GM12878 (cell line): ENCODE results near the gene PLD3. TPM values are rescaled to one million over a fixed set of nuclear protein-coding genes. Genes with fewer than 3 reads are reported as not detected.
A peak's percentile ranks its signal among the peaks of the same experiment; 100 is the strongest.

Experiments used
- ATAC-seq: fragments of 200-7000 bp; cut with Tn5 transposase; 3 replicates; pipeline ENCODE4 v1.9.1; 2020; ENCODE audit warnings: mild to moderate bottlenecking, moderate library complexity
- BruUV-seq: library from RNA; stranded (reverse); fragments of 400-500 nt; replicated peaks from 2 replicates; lab custom pipeline; 2021; lab: Mats Ljungman, UMichigan
- CTCF ChIA-PET: fragments of 300-600 bp; sonication (Branson Sonifier 250); formaldehyde crosslinking; extraction: SDS; loops from one replicate; lab custom pipeline; 2021; ENCODE audit warnings: inconsistent platforms; lab: Yijun Ruan, JAX
- POLR2A ChIA-PET: fragments of 350-600 bp; formaldehyde crosslinking; extraction: SDS; loops from one replicate; lab custom pipeline; 2021; ENCODE audit warnings: inconsistent platforms; lab: Charles Lee
- RAD21 ChIA-PET: fragments of 300-600 bp; sonication (Branson Sonifier 250); formaldehyde crosslinking; loops from one replicate; lab custom pipeline; 2023; ENCODE audit warnings: antibody characterized with exemption; ENCODE audit not compliant: unreplicated experiment; lab: Charles Lee
- SMC1A ChIA-PET: fragments of 300-600 bp; sonication (Branson Sonifier 250); formaldehyde crosslinking; loops from one replicate; lab custom pipeline; 2023; ENCODE audit not compliant: unreplicated experiment, uncharacterized antibody; lab: Charles Lee
- DNase-seq: peaks from one replicate; pipeline ENCODE4 v3.0.0-alpha.2; 2011; ENCODE audit warnings: low read depth, low spot score
- FAIRE-seq: peaks from 3 replicates; lab custom pipeline; 2011; peaks lifted over from hg19 to GRCh38; lab: Jason Lieb, UNC
- H2AFZ ChIP-seq: 2 replicates; pipeline ENCODE4 v1.6.0; 2011; ENCODE audit warnings: low read depth, low read length, control low read depth; ENCODE audit not compliant: control insufficient read depth
- H3K27ac ChIP-seq: 2 replicates; pipeline ENCODE4 v1.5.1; 2011; ENCODE audit warnings: control low read depth; ENCODE audit not compliant: control insufficient read depth, insufficient read depth
- H3K27me3 ChIP-seq, 2 experiments: replicated peaks in 1 of 2; 2 replicates each; pipeline versions ENCODE4 v1.6.0 to v1.6.1; 2011; ENCODE audit warnings: low read length in 1 of 2; ENCODE audit not compliant: control insufficient read depth in 2 of 2, insufficient read depth in 2 of 2
- H3K36me3 ChIP-seq, 2 experiments: 2 replicates each; pipeline ENCODE4 v1.5.1; 2011; ENCODE audit warnings: low read length in 1 of 2; ENCODE audit not compliant: control insufficient read depth in 2 of 2, insufficient read depth in 2 of 2
- H3K4me1 ChIP-seq: 2 replicates; pipeline ENCODE4 v1.6.1; 2011; ENCODE audit warnings: mild to moderate bottlenecking, low read length, moderate library complexity, mixed read lengths; ENCODE audit not compliant: control insufficient read depth, insufficient read depth
- H3K4me2 ChIP-seq: 2 replicates; pipeline ENCODE4 v1.6.0; 2011; ENCODE audit warnings: control low read depth; ENCODE audit not compliant: control insufficient read depth, insufficient read depth
- H3K4me3 ChIP-seq: fragments of 200-600 bp; sonication (generic); 2 replicates; pipeline ENCODE4 v1.5.1; 2016
- H3K79me2 ChIP-seq: 2 replicates; pipeline ENCODE4 v1.6.0; 2011; ENCODE audit warnings: low read length; ENCODE audit not compliant: control insufficient read depth, insufficient read depth
- H3K9ac ChIP-seq: 2 replicates; pipeline ENCODE4 v1.8.0; 2011; ENCODE audit warnings: low read length, control low read depth, mixed read lengths; ENCODE audit not compliant: control insufficient read depth, insufficient read depth
- H3K9me3 ChIP-seq: replicated peaks from 3 replicates; pipeline ENCODE4 v1.5.1; 2011; ENCODE audit warnings: mild to moderate bottlenecking, low read length; ENCODE audit not compliant: control insufficient read depth, insufficient read depth
- H4K20me1 ChIP-seq: 2 replicates; pipeline ENCODE4 v1.6.0; 2011; ENCODE audit not compliant: control insufficient read depth, insufficient read depth
- BCL11A ChIP-seq: IDR thresholded peaks from 2 replicates; pipeline ENCODE4 v1.6.1; 2011; ENCODE audit warnings: low read depth, low read length
- BCL3 ChIP-seq: IDR thresholded peaks from 2 replicates; pipeline ENCODE4 v1.6.1; 2011; ENCODE audit warnings: borderline replicate concordance, low read depth, mild to moderate bottlenecking, moderate library complexity, low read length; ENCODE audit not compliant: insufficient read depth, poor library complexity, severe bottlenecking
- CHD2 ChIP-seq: IDR thresholded peaks from 2 replicates; pipeline ENCODE4 v1.6.1; 2011; ENCODE audit warnings: low read depth, low read length, improper control_type of control experiment, borderline replicate concordance
- CREB1 ChIP-seq: IDR thresholded peaks from 2 replicates; pipeline ENCODE4 v1.6.1; 2012; ENCODE audit warnings: low read depth, mild to moderate bottlenecking, inconsistent platforms
- CREM ChIP-seq: IDR thresholded peaks from 2 replicates; pipeline ENCODE4 v1.6.1; 2014; ENCODE audit warnings: antibody characterized with exemption, low read depth
- EED ChIP-seq: sonication (generic); IDR thresholded peaks from 2 replicates; pipeline ENCODE4 v1.6.1; 2016; ENCODE audit warnings: antibody characterized with exemption, low read depth
- ETV6 ChIP-seq, 2 experiments: fragments of 450-650 bp in 1 of 2; IDR thresholded peaks in 1 of 2; conservative IDR thresholded peaks in 1 of 2; 2 replicates each; pipeline ENCODE4 v1.6.1; 2014; ENCODE audit warnings: antibody characterized with exemption in 1 of 2, borderline replicate concordance in 1 of 2, low read depth in 1 of 2, mild to moderate bottlenecking in 1 of 2, moderate library complexity in 1 of 2
- HDGF ChIP-seq: fragments of 450-650 bp; IDR thresholded peaks from 2 replicates; pipeline ENCODE4 v1.6.1; 2016; ENCODE audit warnings: antibody characterized with exemption
- IKZF1 ChIP-seq: fragments of 450-650 bp; conservative IDR thresholded peaks from 2 replicates; pipeline ENCODE4 v1.6.1; 2017; ENCODE audit warnings: antibody characterized with exemption, mild to moderate bottlenecking
- IKZF2 ChIP-seq, 2 experiments: fragments of 450-650 bp; IDR thresholded peaks; 2 replicates each; pipeline ENCODE4 v1.6.1; 2017; ENCODE audit warnings: mild to moderate bottlenecking in 2 of 2, moderate library complexity in 2 of 2
- IRF4 ChIP-seq: IDR thresholded peaks from 2 replicates; pipeline ENCODE4 v1.6.1; 2011; ENCODE audit warnings: low read depth, low read length
- MEF2A ChIP-seq: IDR thresholded peaks from 2 replicates; pipeline ENCODE4 v1.6.1; 2011; ENCODE audit warnings: low read depth, mild to moderate bottlenecking, low read length, moderate library complexity; ENCODE audit not compliant: insufficient read depth
- NBN ChIP-seq: fragments of 450-650 bp; IDR thresholded peaks from 2 replicates; pipeline ENCODE4 v1.6.1; 2016
- NKRF ChIP-seq: fragments of 450-650 bp; conservative IDR thresholded peaks from 2 replicates; pipeline ENCODE4 v1.6.1; 2017; ENCODE audit warnings: mild to moderate bottlenecking, moderate library complexity
- NR2F1 ChIP-seq: fragments of 450-650 bp; conservative IDR thresholded peaks from 2 replicates; pipeline ENCODE4 v1.6.1; 2017; ENCODE audit warnings: mild to moderate bottlenecking
- PML ChIP-seq: IDR thresholded peaks from 2 replicates; pipeline ENCODE4 v1.6.1; 2012; ENCODE audit warnings: low read length, inconsistent platforms
- POLR2AphosphoS5 ChIP-seq: IDR thresholded peaks from 2 replicates; pipeline ENCODE4 v1.6.1; 2011; ENCODE audit warnings: mild to moderate bottlenecking, low read length, inconsistent platforms
- TAF1 ChIP-seq: IDR thresholded peaks from 2 replicates; pipeline ENCODE4 v1.6.1; 2011; ENCODE audit warnings: mild to moderate bottlenecking, low read depth, low read length, borderline replicate concordance
- TCF12 ChIP-seq: IDR thresholded peaks from 2 replicates; pipeline ENCODE4 v1.6.1; 2011; ENCODE audit warnings: low read depth, mild to moderate bottlenecking, low read length
- WRNIP1 ChIP-seq: IDR thresholded peaks from 2 replicates; pipeline ENCODE4 v1.6.1; 2011; ENCODE audit warnings: low read depth, low read length, improper control_type of control experiment, borderline replicate concordance
- YY1 ChIP-seq: IDR thresholded peaks from 2 replicates; pipeline ENCODE4 v1.6.1; 2011; ENCODE audit warnings: low read depth, mild to moderate bottlenecking, low read length
- ZNF24 ChIP-seq: fragments of 450-650 bp; IDR thresholded peaks from 2 replicates; pipeline ENCODE4 v1.6.1; 2017; ENCODE audit warnings: antibody characterized with exemption, mild to moderate bottlenecking
- WGBS: methylation state at CpG from one replicate; pipeline ENCODE4 v1.1.6; 2016; ENCODE audit warnings: low lambda C conversion rate; ENCODE audit not compliant: insufficient replicate concordance, insufficient coverage; ENCODE audit errors: missing lambda C conversion rate; 5-methylcytosine and 5-hydroxymethylcytosine counted together
- in situ Hi-C: fragments of 300-500 bp; cut with MboI; formaldehyde crosslinking; loops from 9 replicates; pipeline ENCODE4 v1.14.3; 2018; ENCODE audit warnings: mixed read lengths
- intact Hi-C: fragments of 100-400 bp; cut with micrococcal nuclease; formaldehyde crosslinking; loops from one replicate; pipeline ENCODE4 v1.14.2; 2022; ENCODE audit not compliant: unreplicated experiment
- polyA plus RNA-seq, 11 experiments: library from polyadenylated mRNA; depleted of rRNA in 4 of 11; unstranded in 6 of 11; stranded (reverse) in 5 of 11; fragments of >200 nt; fragmentation: Nextera tagmentation in 4 of 11; fragmentation: Illumina TruSeq in 1 of 11; extraction: Ambion mirVana in 4 of 11; extraction: Trizol in 1 of 11; gene quantifications; 1 replicate in 1 of 11; 2 replicates in 10 of 11; pipeline versions ENCODE4 v1.2.1 to v1.2.3, GENCODE V29; 2011 to 2016; ENCODE audit warnings: inconsistent platforms in 2 of 11, missing spikeins in 2 of 11, low read depth in 1 of 11
- total RNA-seq, 4 experiments: library from RNA; depleted of rRNA in 3 of 4; stranded (reverse); fragments of >200 nt in 3 of 4; fragmentation: Illumina TruSeq in 1 of 4; extraction: Trizol in 1 of 4; gene quantifications; 2 replicates each; pipeline versions ENCODE4 v1.2.1 to v1.2.3, GENCODE V29; 2013 to 2021

The PLD3 gene
- total and polyA plus RNA-seq, 10 of the 15 experiments (the other 5 are each of a cell fraction or from before 2014, with no cell fraction given), result 1.3 to 134 (median 72.7) TPM

- peak overlapping the region; percentile 48 for H3K9ac ChIP-seq
- ChIA-PET SMC1A (interaction anchor here (1.0 to 1.2 kb wide), 6 partner anchors 9 to 107 kb away, joined by 3 to 4 read pairs (median 4); partner anchors contain the start of gene SERTAD1), POLR2A (interaction anchor here (0.5 to 1.3 kb wide), 6 partner anchors 10 to 832 kb away, joined by 3 to 5 read pairs (median 3); partner anchors contain the start of gene SERTAD1), RAD21 (interaction anchor here (0.6 to 1.3 kb wide), 6 partner anchors 8 to 70 kb away, joined by 3 to 9 read pairs (median 3); partner anchors contain the start of genes C19orf47, PLD3 and SERTAD1), CTCF (interaction anchor here (0.6 to 2.7 kb wide), 8 partner anchors 48 to 359 kb away, joined by 3 to 8 read pairs (median 4); no protein-coding TSS in a partner anchor)
- H4K20me1 ChIP-seq, result no peaks in the 10 kb centered on the region
- intact Hi-C loops, result loop anchor here (5.0 kb wide), 2 partner anchors 46 to 61 kb away; no protein-coding TSS in a partner anchor
- H3K9me3 ChIP-seq, result no peaks in the 10 kb centered on the region
- peaks cover 40% of the 10 kb centered on the region for H3K4me1 ChIP-seq
- no TSS peak for BruUV-seq
- peak overlapping the region; percentile 73 for H3K27ac ChIP-seq
- peaks cover 10% of the 10 kb centered on the region for H3K79me2 ChIP-seq
- in situ Hi-C loops, result no loop called here
- DNase-seq (peak; percentile 64), FAIRE-seq (peak; percentile 96), ATAC-seq (peak; percentile 75)
- no peaks in the 10 kb centered on the region for H3K36me3 ChIP-seq
- no peak overlapping the region for H2AFZ ChIP-seq
- H3K4me2 ChIP-seq, result peak overlapping the region; percentile 62
- no peaks in the 10 kb centered on the region for H3K27me3 ChIP-seq
- 63% methylated on average over 9 of the region's 9 CpGs for WGBS
- H3K4me3 ChIP-seq, result peak overlapping the region; percentile 39; the same call in 1 of the 2 replicates
- TF ChIP-seq TCF12 (peak; percentile 79), CHD2 (peak; percentile 45; the same call in 1 of the 2 replicates), HDGF (peak; percentile 67; the same call in 1 of the 2 replicates), PML (0 out of 2 replicates have a peak, but pooled peaks have one; percentile 33), TAF1 (peak; percentile 44; the same call in 1 of the 2 replicates), EED (peak; percentile 88), IKZF2 (IDR thresholded peaks at IDR 0.05) (peak; percentile 81 to 83), BCL11A (peak; percentile 65; the same call in 1 of the 2 replicates), NR2F1 (peak; percentile 97), MEF2A (peak; percentile 51; the same call in 1 of the 2 replicates), YY1 (peak; percentile 78), BCL3 (peak; percentile 48), CREB1 (0 out of 2 replicates have a peak, but pooled peaks have one; percentile 30), NKRF (no peak), POLR2AphosphoS5 (0 out of 2 replicates have a peak, but pooled peaks have one; percentile 41), CREM (peak; percentile 63; the same call in 1 of the 2 replicates), WRNIP1 (no peak), IRF4 (peak; percentile 81), ETV6 (conservative IDR thresholded peaks at IDR 0.05 in 1 of 2, IDR thresholded peaks at IDR 0.05 in 1 of 2; ENCODE audit: borderline replicate concordance in 1 of 2, low read depth in 1 of 2) (no peak), IKZF1 (peak; percentile 83), NBN (peak; percentile 91), ZNF24 (no peak)
Observed at GRCh38 chr19:40355975-40356680, 7.6 kb downstream of the PLD3 start.
